HL-60 (cell line): ENCODE results near the gene DLL4.
"Not testable (repeated sequence)": the region's sequence is repeated elsewhere in the genome, so short reads cannot be mapped to it uniquely, and the experiment has no call there.

Experiments
- DNase-seq, 2 experiments: peaks; one replicate each; pipeline ENCODE4 v3.0.0-alpha.2; 2010 to 2020; ENCODE audit warnings: low read depth in 1 of 2, low spot score in 1 of 2
- H3K27ac ChIP-seq: fragments of 250-450 bp; sonication (Bioruptor Pico); replicated peaks from 2 replicates; pipeline ENCODE4 v1.5.1; 2020; ENCODE audit warnings: mild to moderate bottlenecking, moderate library complexity
- H3K27me3 ChIP-seq: fragments of 250-450 bp; sonication (Bioruptor Pico); 2 replicates; pipeline ENCODE4 v1.5.1; 2021; ENCODE audit warnings: mild to moderate bottlenecking, moderate library complexity; ENCODE audit not compliant: insufficient read depth, poor library complexity, severe bottlenecking
- H3K4me3 ChIP-seq: replicated peaks from 2 replicates; pipeline ENCODE4 v1.5.1; 2011; ENCODE audit warnings: mild to moderate bottlenecking, control low read depth, low read length; ENCODE audit not compliant: insufficient read depth
- GABPA ChIP-seq: IDR thresholded peaks from 2 replicates; pipeline ENCODE4 v1.6.1; 2012; ENCODE audit warnings: low read depth
- POLR2AphosphoS5 ChIP-seq: IDR thresholded peaks from 2 replicates; pipeline ENCODE4 v1.6.1; 2012; ENCODE audit warnings: low read depth
- REST ChIP-seq: IDR thresholded peaks from 2 replicates; pipeline ENCODE4 v1.6.1; 2012; ENCODE audit warnings: low read depth; ENCODE audit not compliant: insufficient replicate concordance
- SPI1 ChIP-seq: IDR thresholded peaks from 2 replicates; pipeline ENCODE4 v1.6.1; 2012; ENCODE audit warnings: low read depth, mild to moderate bottlenecking, borderline replicate concordance
- TF ChIP-seq, protein P1 (sequence below): IDR thresholded peaks from one replicate; pipeline ENCODE4 v1.5.1; 2011; ENCODE audit warnings: low read length, control low read depth, inconsistent platforms; ENCODE audit not compliant: insufficient read depth

The DLL4 gene

DNA sequence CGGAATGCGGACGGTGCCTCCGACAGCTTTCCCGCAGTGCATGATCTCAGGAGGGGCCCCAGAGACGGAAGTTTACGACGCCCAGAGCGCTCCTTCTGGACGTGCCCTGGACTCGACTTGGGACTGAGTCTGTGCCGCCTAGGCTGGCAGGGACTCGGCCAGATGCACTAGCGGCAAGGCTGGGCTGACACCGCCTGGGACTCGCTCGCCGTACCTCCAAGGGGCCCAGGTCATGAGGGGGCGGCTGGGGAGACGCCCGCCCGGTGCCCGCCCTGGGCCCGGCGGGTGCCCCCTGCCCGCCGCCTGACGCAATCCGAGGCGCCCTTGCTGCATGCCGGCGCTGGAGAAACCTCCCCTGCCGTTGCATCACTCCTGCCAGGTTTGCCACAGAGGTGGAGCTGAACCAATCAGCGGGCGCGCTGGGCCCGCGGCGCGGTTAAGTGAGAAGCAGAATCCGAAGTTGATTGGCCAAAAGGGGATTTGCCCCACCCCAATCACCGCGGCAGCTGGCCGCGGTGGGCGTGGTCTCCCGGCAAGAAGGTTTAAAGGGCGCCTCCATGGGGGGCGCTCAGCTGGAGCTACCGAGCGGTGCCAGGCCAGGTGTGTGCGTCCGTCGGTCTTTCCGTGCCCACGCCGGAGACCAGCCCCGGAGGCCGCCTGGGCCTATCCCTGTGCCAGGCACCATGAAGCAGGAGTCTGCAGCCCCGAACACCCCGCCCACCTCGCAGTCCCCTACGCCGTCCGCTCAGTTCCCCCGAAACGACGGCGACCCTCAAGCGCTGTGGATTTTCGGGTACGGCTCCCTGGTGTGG, 24.0 kb downstream of the DLL4 start, which contains the start of gene CHAC1:
Gene CHAC1, plus strand, starts transcription at position 571 of the 812 bp plus-strand sequence. Its CDS starts 113 bp downstream, at position 684.
- peak; percentile 97 to 98 for DNase-seq
- Histone ChIP-seq H3K27me3 (no peaks in the 10 kb centered on the region), H3K4me3 (peak within 1 kb of the TSS; percentile 77), H3K27ac (peak within 1 kb of the TSS; percentile 81)
- peak; percentile 65 for TF ChIP-seq POLR2AphosphoS5
- TF ChIP-seq REST: no peak

DNA sequence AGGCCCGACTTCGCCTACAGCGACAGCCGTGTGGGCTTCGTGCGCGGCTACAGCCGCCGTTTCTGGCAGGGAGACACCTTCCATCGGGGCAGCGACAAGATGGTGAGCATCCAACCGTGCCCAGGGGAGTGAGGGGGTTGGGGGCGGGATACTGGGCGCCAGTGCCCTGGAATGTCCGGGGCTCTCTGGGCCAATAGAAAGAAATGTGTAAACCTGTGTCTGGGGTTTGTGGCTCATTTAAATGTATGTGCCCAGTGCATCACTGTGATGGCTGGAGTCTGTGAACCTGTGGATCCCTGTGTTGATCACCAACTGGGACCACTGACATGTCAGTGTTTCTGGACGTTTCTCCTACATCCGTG, 24.6 kb downstream of the DLL4 start:
- H3K27ac ChIP-seq: peak overlapping the region; percentile 66
- no peak for TF ChIP-seq POLR2AphosphoS5
- TF ChIP-seq, protein P1, sequence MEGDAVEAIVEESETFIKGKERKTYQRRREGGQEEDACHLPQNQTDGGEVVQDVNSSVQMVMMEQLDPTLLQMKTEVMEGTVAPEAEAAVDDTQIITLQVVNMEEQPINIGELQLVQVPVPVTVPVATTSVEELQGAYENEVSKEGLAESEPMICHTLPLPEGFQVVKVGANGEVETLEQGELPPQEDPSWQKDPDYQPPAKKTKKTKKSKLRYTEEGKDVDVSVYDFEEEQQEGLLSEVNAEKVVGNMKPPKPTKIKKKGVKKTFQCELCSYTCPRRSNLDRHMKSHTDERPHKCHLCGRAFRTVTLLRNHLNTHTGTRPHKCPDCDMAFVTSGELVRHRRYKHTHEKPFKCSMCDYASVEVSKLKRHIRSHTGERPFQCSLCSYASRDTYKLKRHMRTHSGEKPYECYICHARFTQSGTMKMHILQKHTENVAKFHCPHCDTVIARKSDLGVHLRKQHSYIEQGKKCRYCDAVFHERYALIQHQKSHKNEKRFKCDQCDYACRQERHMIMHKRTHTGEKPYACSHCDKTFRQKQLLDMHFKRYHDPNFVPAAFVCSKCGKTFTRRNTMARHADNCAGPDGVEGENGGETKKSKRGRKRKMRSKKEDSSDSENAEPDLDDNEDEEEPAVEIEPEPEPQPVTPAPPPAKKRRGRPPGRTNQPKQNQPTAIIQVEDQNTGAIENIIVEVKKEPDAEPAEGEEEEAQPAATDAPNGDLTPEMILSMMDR: no peak
- no peak for TF ChIP-seq GABPA
- TF ChIP-seq SPI1: no peak
- TF ChIP-seq REST: no peak
- peak overlapping the region; percentile 77 for H3K4me3 ChIP-seq
- DNase-seq: no peak
- H3K27me3 ChIP-seq: no peaks in the 10 kb centered on the region

DNA sequence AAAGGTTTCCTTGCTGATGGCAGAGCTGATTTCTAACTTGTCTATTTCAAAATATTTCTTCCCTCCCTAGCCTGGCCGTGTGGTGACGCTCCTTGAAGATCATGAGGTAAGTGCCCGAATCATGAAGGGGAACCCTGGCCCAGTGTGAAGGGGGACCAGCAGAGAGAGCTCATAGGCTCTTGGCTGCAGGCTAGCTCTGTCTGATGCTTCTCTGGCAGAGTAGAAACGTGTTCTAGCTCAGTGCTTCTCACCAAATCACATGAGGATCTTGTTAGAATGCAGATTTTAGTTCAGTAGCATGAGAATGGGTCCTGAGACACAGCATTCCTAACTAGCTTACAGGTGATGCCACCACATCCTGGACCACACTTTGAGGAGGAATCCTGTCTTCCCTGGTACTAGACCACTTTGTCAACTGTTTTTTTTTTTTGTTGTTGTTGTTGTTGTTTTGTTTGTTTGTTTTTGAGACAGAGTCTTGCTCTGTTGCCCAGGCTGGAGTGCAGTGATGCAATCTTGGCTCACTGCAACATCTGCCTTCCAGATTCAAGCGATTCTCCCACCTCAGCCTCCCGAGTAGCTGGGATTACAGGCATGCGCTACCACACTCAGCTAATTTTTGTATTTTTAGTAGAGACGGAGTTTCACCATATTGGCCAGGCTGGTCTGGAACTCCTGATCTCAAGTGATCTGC, 25.2 kb downstream of the DLL4 start:
- DNase-seq, H3K4me3 ChIP-seq, H3K27me3 ChIP-seq, H3K27ac ChIP-seq: not testable (repeated sequence)

GRCh38 chr15:40955141-40955903, 26.2 kb downstream of the DLL4 start:
- DNase-seq: no peak
- no peaks in the 10 kb centered on the region for H3K27me3 ChIP-seq
- H3K4me3 ChIP-seq: no peak overlapping the region
- no peak overlapping the region for H3K27ac ChIP-seq
- TF ChIP-seq GABPA (no peak), REST (no peak), POLR2AphosphoS5 (no peak), SPI1 (no peak)
- TF ChIP-seq, protein P1: no peak
